Measurements from ENCODE around the gene TEP1.

GRCh38 chr14:20382526-20382925 lies 30.8 kb downstream of the TEP1 start:
- TF ChIP-seq, protein P1, sequence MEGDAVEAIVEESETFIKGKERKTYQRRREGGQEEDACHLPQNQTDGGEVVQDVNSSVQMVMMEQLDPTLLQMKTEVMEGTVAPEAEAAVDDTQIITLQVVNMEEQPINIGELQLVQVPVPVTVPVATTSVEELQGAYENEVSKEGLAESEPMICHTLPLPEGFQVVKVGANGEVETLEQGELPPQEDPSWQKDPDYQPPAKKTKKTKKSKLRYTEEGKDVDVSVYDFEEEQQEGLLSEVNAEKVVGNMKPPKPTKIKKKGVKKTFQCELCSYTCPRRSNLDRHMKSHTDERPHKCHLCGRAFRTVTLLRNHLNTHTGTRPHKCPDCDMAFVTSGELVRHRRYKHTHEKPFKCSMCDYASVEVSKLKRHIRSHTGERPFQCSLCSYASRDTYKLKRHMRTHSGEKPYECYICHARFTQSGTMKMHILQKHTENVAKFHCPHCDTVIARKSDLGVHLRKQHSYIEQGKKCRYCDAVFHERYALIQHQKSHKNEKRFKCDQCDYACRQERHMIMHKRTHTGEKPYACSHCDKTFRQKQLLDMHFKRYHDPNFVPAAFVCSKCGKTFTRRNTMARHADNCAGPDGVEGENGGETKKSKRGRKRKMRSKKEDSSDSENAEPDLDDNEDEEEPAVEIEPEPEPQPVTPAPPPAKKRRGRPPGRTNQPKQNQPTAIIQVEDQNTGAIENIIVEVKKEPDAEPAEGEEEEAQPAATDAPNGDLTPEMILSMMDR (IDR thresholded peaks at IDR 0.05): no peak
- TF ChIP-seq POLR2AphosphoS5 (IDR thresholded peaks at IDR 0.05): no peak
- no peak for TF ChIP-seq EP300 (IDR thresholded peaks at IDR 0.05; ENCODE audit: low read depth)
- TF ChIP-seq POLR2A (IDR thresholded peaks at IDR 0.05): no peak

Data from transverse colon (tissue), 4 donors.